HepG2 (cell line): ENCODE measurements around the gene ANO9. TPM values are rescaled to one million over a fixed set of nuclear protein-coding genes. Genes with fewer than 3 reads are reported as not detected.

Experiments
- ATAC-seq: fragments of 200-7000 bp; cut with Tn5 transposase; 3 replicates; pipeline ENCODE4 v1.9.1; 2020; ENCODE audit warnings: mild to moderate bottlenecking, moderate library complexity
- BruUV-seq: library from RNA; stranded (reverse); fragments of 400-500 nt; replicated peaks from 2 replicates; lab custom pipeline; 2021; lab: Mats Ljungman, UMichigan
- CTCF ChIA-PET: fragments of 300-600 bp; formaldehyde crosslinking; extraction: SDS; loops from one replicate; lab custom pipeline; 2021; ENCODE audit warnings: low total read pairs, inconsistent platforms, low intra/inter-chr PET ratio; lab: Yijun Ruan, JAX
- POLR2A ChIA-PET: fragments of 350-600 bp; sonication (Branson Sonifier 250); formaldehyde crosslinking; loops from one replicate; lab custom pipeline; 2020; ENCODE audit warnings: antibody characterized with exemption, inconsistent platforms; lab: Yijun Ruan, JAX
- DNase-seq: peaks from one replicate; pipeline ENCODE4 v3.0.0-alpha.2; 2015; ENCODE audit warnings: low spot score
- FAIRE-seq: peaks from 3 replicates; lab custom pipeline; 2011; peaks lifted over from hg19 to GRCh38; lab: Jason Lieb, UNC
- H2AFZ ChIP-seq: one replicate; pipeline ENCODE4 v1.6.1; 2011; ENCODE audit warnings: low read length, inconsistent platforms
- H3K27ac ChIP-seq: fragments of 300-600 bp; 3 replicates; pipeline ENCODE4 v1.8.0; 2011; ENCODE audit warnings: mixed run types, mild to moderate bottlenecking, mixed read lengths, low read length, inconsistent platforms; ENCODE audit not compliant: insufficient read depth; ENCODE audit errors: extremely low read length
- H3K27me3 ChIP-seq, 2 experiments: fragments of 200-600 bp in 1 of 2; 2 replicates in 1 of 2; 3 replicates in 1 of 2; pipeline versions ENCODE4 v1.6.0 to v1.8.0; 2011; ENCODE audit warnings: low read length in 2 of 2, mild to moderate bottlenecking in 2 of 2, moderate library complexity in 2 of 2, inconsistent platforms in 1 of 2; ENCODE audit not compliant: insufficient read depth in 2 of 2, control insufficient read depth in 1 of 2
- H3K36me3 ChIP-seq, 2 experiments: fragments of 200-600 bp in 1 of 2; replicated peaks in 1 of 2; 2 replicates in 1 of 2; 3 replicates in 1 of 2; pipeline versions ENCODE4 v1.5.1 to v1.8.0; 2011; ENCODE audit warnings: low read length in 2 of 2, inconsistent platforms in 1 of 2; ENCODE audit not compliant: insufficient read depth in 2 of 2, control insufficient read depth in 1 of 2
- H3K4me1 ChIP-seq: 2 replicates; pipeline ENCODE4 v1.5.1; 2012; ENCODE audit warnings: low read length, inconsistent platforms; ENCODE audit not compliant: insufficient read depth
- H3K4me2 ChIP-seq: 2 replicates; pipeline ENCODE4 v1.6.0; 2011; ENCODE audit warnings: low read depth, low read length, inconsistent platforms
- H3K4me3 ChIP-seq, 3 experiments: fragments of 200-600 bp in 1 of 3; sonication (generic), shearing (Covaris generic) in 1 of 3; replicated peaks in 1 of 3; 2 replicates each; pipeline ENCODE4 v1.5.1; 2011 to 2016; ENCODE audit warnings: low read length in 3 of 3, inconsistent platforms in 2 of 3, low read depth in 2 of 3, mild to moderate bottlenecking in 2 of 3, control low read depth in 1 of 3, mixed read lengths in 1 of 3; ENCODE audit not compliant: insufficient read depth in 1 of 3
- H3K79me2 ChIP-seq: one replicate; pipeline ENCODE4 v1.6.1; 2011; ENCODE audit warnings: low read length, inconsistent platforms; ENCODE audit not compliant: insufficient read depth
- H3K9ac ChIP-seq: 2 replicates; pipeline ENCODE4 v1.6.0; 2011; ENCODE audit warnings: mild to moderate bottlenecking, low read depth, low read length, inconsistent platforms; ENCODE audit not compliant: insufficient read depth
- H3K9me3 ChIP-seq: 2 replicates; pipeline ENCODE4 v1.5.1; 2012; ENCODE audit warnings: mild to moderate bottlenecking, low read length
- H4K20me1 ChIP-seq: 2 replicates; pipeline ENCODE4 v1.6.0; 2011; ENCODE audit warnings: inconsistent platforms, mild to moderate bottlenecking, low read length, moderate library complexity; ENCODE audit not compliant: insufficient read depth
- FLYWCH1 ChIP-seq: sonication (generic); formaldehyde crosslinking; IDR thresholded peaks from 2 replicates; pipeline ENCODE4 v1.8.1; 2023; ENCODE audit warnings: mild to moderate bottlenecking, missing genetic modification reagents
- HCFC1 ChIP-seq: fragments of 150-350 bp; IDR thresholded peaks from 2 replicates; pipeline ENCODE4 v1.6.1; 2014; ENCODE audit warnings: low read depth, low read length
- HMG20B ChIP-seq: conservative IDR thresholded peaks from 2 replicates; pipeline ENCODE4 v1.6.1; 2016; ENCODE audit warnings: missing genetic modification reagents, missing compliant biosample characterization
- KMT2B ChIP-seq: IDR thresholded peaks from 2 replicates; pipeline ENCODE4 v1.6.1; 2016; ENCODE audit warnings: missing genetic modification reagents, missing compliant biosample characterization
- LRRFIP1 ChIP-seq: sonication (generic); formaldehyde crosslinking; conservative IDR thresholded peaks from 2 replicates; pipeline ENCODE4 v1.4.0; 2020; ENCODE audit warnings: missing genetic modification reagents
- ZBTB21 ChIP-seq: sonication (generic); formaldehyde crosslinking; IDR thresholded peaks from 2 replicates; pipeline ENCODE4 v1.4.0; 2020; ENCODE audit warnings: missing genetic modification reagents
- ZBTB40 ChIP-seq, 2 experiments: fragments of 450-650 bp in 1 of 2; sonication (generic) in 1 of 2; formaldehyde crosslinking in 1 of 2; IDR thresholded peaks; 2 replicates each; pipeline versions ENCODE4 v1.6.1 to v1.8.0; 2016 to 2022; ENCODE audit warnings: antibody characterized with exemption in 1 of 2, mild to moderate bottlenecking in 1 of 2, missing genetic modification reagents in 1 of 2
- ZFP41 ChIP-seq: sonication (generic); formaldehyde crosslinking; IDR thresholded peaks from 2 replicates; pipeline ENCODE4 v1.4.0; 2020; ENCODE audit warnings: mild to moderate bottlenecking, missing genetic modification reagents, borderline replicate concordance
- ZNF12 ChIP-seq: sonication (generic); formaldehyde crosslinking; IDR thresholded peaks from 2 replicates; pipeline ENCODE4 v1.5.0; 2020; ENCODE audit warnings: missing genetic modification reagents
- ZNF138 ChIP-seq: sonication (generic); formaldehyde crosslinking; IDR thresholded peaks from 2 replicates; pipeline ENCODE4 v1.5.0; 2020; ENCODE audit warnings: mild to moderate bottlenecking, low read depth, missing genetic modification reagents
- ZNF652 ChIP-seq: IDR thresholded peaks from 2 replicates; pipeline ENCODE4 v1.6.1; 2016; ENCODE audit warnings: low read depth, borderline replicate concordance
- ZNF709 ChIP-seq: sonication (generic); formaldehyde crosslinking; IDR thresholded peaks from 2 replicates; pipeline ENCODE4 v1.5.0; 2020; ENCODE audit warnings: mild to moderate bottlenecking, missing genetic modification reagents
- WGBS: methylation state at CpG from one replicate; pipeline ENCODE4 v1.1.6; 2017; ENCODE audit warnings: low lambda C conversion rate; 5-methylcytosine and 5-hydroxymethylcytosine counted together
- in situ Hi-C: cut with HindIII; loops from 2 replicates; pipeline ENCODE4 v1.10.0; 2017; ENCODE audit warnings: low pct_unique_long_range_greater_than_20kb; ENCODE audit not compliant: extremely low pct_ligation_motif_present
- intact Hi-C: fragments of 100-400 bp; cut with micrococcal nuclease; formaldehyde crosslinking; loops from one replicate; pipeline ENCODE4 v1.10.0; 2022; ENCODE audit not compliant: unreplicated experiment
- polyA plus RNA-seq, 8 experiments: library from polyadenylated mRNA; depleted of rRNA in 3 of 8; stranded (reverse) in 7 of 8; unstranded in 1 of 8; fragments of >200 nt; fragmentation: Illumina TruSeq in 4 of 8; extraction: Trizol in 4 of 8; gene quantifications; 2 replicates each; pipeline versions ENCODE4 v1.2.1 to v1.2.3, GENCODE V29; 2011 to 2016; ENCODE audit warnings: low read depth in 4 of 8, missing spikeins in 1 of 8, mixed read lengths in 1 of 8; ENCODE audit not compliant: insufficient read depth in 1 of 8
- total RNA-seq, 5 experiments: library from RNA; depleted of rRNA; stranded (reverse); fragments of >200 nt; fragmentation: Illumina TruSeq; extraction: Trizol; gene quantifications; 2 replicates each; pipeline ENCODE4 v1.2.3, GENCODE V29; 2016; ENCODE audit warnings: low read depth in 1 of 5

ANO9 gene
- total and polyA plus RNA-seq, 2 of the 13 experiments (the other 11 are each of a cell fraction or from before 2014, with no cell fraction given): 8.9 to 14.3 TPM

- Histone ChIP-seq H3K4me2 (peak overlapping the region; percentile 90), H3K79me2 (peaks cover 8% of the 10 kb centered on the region)
- TF ChIP-seq LRRFIP1 (CRISPR knock-in tag) (no peak), ZNF138 (no peak), ZNF709 (CRISPR knock-in tag) (no peak), ZNF12 (no peak), ZBTB40 (IDR thresholded peaks at IDR 0.05) (no peak), ZBTB40 (CRISPR knock-in tag; IDR thresholded peaks at IDR 0.05) (no peak), HCFC1 (no peak), KMT2B (CRISPR knock-in tag) (no peak), FLYWCH1 (no peak), ZFP41 (CRISPR knock-in tag) (no peak), HMG20B (CRISPR knock-in tag) (no peak), ZBTB21 (CRISPR knock-in tag) (no peak), ZNF652 (peak; percentile 72; the same call in 1 of the 2 replicates)
These were observed 46.8 kb downstream of the ANO9 start for GRCh38 chr11:394858-395655.

More at GRCh38 chr11:394858-395655, 46.8 kb downstream of the ANO9 start:
- in situ Hi-C loops: no loop called here
- ChIA-PET POLR2A (interaction anchor here (2.6 kb wide), 1 partner anchor 52 kb away, joined by 15 read pairs; no protein-coding TSS in a partner anchor), CTCF (no interaction called here)
- BruUV-seq: no TSS peak
- FAIRE-seq: no peak
- H3K27ac ChIP-seq: peak overlapping the region; percentile 54
- peak overlapping the region; percentile 70 for H3K9ac ChIP-seq
- H3K27me3 ChIP-seq: peaks cover 0 to 2% of the 10 kb centered on the region in 2 experiments; a peak in 3 of 5 replicates
- intact Hi-C loops: no loop called here
- peaks cover 1 to 13% of the 10 kb centered on the region in 2 experiments; a peak in 3 of 5 replicates for H3K36me3 ChIP-seq
- H3K4me1 ChIP-seq: peaks cover 71% of the 10 kb centered on the region
- no peak for DNase-seq
- ATAC-seq: no peak
- no peaks in the 10 kb centered on the region for H3K9me3 ChIP-seq
- H2AFZ ChIP-seq: no peak overlapping the region
- 48% methylated on average over 18 of the region's 25 CpGs for WGBS
- no peaks in the 10 kb centered on the region for H4K20me1 ChIP-seq
- H3K4me3 ChIP-seq: peak overlapping the region; percentile 50 to 76 (median 75)
